C4-2B (cell line): ENCODE data around the gene MOBP.

Experiments used
- CTCF ChIP-seq: fragments of 450-650 bp; conservative IDR thresholded peaks from 2 replicates; pipeline ENCODE4 v1.5.1; 2017; ENCODE audit warnings: mild to moderate bottlenecking
- ZFX ChIP-seq: fragments of 450-650 bp; IDR thresholded peaks from 2 replicates; pipeline ENCODE4 v1.6.1; 2017

DNA sequence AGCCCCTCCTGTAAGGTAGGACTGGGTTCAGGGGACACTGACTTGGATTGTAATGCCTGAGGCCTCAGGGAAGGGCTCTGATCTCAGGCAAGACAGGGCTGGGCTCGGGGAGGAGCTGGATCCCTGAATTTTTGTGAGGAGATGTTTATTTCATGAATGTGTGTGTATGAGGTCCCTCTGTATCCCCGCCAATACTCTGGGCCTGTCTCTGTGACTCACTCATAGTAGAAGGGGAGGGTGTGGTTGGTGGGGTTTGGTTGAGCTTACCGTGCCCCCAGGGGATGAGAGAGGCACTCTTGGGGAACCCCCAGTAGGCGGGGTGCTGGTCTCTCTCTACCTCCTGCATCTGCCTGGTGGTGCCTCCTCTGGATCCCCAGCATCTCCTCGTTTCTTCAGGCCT lies 32.9 kb upstream of the MOBP start:
- no peak for TF ChIP-seq CTCF
- TF ChIP-seq ZFX: no peak
